GM19035 (cell line): ENCODE measurements around the gene FA2H.
"Not testable (repeated sequence)": the region's sequence is repeated elsewhere in the genome, so short reads cannot be mapped to it uniquely, and the experiment has no call there.

Source experiments
- ATAC-seq: cut with Tn5 transposase; IDR thresholded peaks from one replicate; pipeline ENCODE4 v1.9.1; 2021; ENCODE audit not compliant: unreplicated experiment

The FA2H gene

GRCh38 chr16:74774223-74775139 is at the start of gene FA2H:
TSS of gene FA2H (minus strand) at chr16:74774820. CDS start at chr16:74774755, 65 bp downstream.
- ATAC-seq: peak; percentile 82

GRCh38 chr16:74817851-74818250 is 43.2 kb upstream of the FA2H start:
- ATAC-seq: no peak

GRCh38 chr16:74813109-74813641 is 38.6 kb upstream of the FA2H start:
- peak; percentile 98 for ATAC-seq

DNA sequence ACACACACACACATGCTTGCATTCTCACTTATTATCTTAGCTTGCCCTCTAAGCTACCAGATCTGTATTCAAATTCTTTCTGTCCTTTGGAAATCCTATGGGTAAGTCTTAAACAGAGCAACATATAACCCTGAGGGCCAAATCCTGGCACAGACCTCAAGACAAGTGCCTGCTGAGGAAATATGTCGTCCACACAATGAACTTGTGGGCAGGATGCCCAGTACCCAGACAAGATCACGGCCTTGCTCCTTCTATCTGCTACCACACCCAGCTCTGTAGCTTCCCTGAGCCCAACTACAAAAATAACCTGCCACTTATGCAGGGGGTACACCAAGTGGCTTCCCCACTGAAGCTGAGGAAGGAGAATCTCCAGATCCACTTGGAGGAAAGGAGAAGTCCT is 37.3 kb upstream of the FA2H start:
- ATAC-seq: no peak

DNA sequence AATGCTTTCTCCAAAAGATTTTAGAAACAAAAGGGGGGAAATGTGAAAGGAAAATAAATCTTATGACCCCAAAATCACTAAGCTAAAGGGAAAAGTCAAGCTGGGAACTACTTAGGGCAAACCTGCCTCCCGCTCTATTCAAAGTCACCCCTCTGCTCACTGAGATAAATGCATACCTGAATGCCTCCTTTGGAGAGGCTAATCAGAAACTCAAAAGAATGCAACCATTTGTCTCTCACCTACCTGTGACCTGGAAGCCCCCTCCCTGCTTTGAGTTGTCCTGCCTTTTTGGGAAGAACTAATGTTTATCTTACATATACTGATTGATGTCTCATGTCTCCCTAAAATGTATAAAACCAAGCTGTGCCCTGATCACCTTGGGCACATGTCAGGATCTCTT is 36.6 kb upstream of the FA2H start:
- not testable (repeated sequence) for ATAC-seq

- ATAC-seq: no peak
Measured at GRCh38 chr16:74807052-74807646, 32.5 kb upstream of the FA2H start.

DNA sequence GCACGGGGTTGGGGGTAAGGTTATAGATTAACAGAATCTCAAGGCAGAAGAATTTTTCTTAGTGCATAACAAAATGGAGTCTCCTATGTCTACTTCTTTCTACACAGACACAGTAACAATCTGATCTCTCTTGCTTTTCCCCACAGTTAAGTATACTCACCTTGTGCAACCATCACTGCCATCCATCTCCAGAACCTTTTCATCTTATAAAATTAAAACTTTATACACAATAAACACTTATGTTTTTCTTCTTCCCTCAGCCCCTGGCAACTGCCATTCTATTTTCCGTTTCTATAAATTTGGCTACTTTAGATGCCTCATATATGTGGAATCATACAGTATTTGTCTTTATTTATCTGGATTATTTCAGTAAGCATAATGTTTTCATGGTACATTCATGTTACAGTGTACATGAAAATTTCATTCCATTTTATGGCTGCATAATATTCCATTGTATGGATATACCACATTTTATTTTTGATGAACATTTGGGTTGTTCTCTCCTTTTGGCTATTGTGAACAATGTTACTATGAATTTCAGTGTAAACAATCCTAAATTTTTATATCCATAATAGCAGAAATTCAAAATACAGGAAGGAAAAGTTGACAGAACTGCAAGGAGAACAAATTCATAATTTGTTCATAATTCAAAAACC is 25.7 kb upstream of the FA2H start:
- ATAC-seq: no peak

GRCh38 chr16:74797414-74797813 is 22.8 kb upstream of the FA2H start:
- no peak for ATAC-seq

DNA sequence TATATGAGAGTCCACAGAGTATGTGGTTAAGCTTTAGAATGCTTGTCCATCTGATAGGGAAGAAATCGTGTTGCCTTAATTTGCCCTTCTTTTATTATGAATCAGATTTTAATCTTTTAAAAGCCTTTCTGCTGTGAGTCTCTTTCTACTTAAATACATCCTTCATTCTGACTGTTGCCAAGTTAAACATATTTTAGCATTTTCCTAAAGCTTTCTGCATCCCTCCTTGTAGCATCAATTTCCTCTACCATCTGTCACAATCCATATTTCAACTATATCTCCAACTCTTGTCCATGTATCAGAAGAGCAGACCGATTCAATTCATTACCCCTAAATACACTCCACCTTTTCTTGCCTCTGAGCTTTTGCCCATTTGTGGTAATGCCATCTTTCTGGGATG is 20.5 kb upstream of the FA2H start:
- no peak for ATAC-seq

DNA sequence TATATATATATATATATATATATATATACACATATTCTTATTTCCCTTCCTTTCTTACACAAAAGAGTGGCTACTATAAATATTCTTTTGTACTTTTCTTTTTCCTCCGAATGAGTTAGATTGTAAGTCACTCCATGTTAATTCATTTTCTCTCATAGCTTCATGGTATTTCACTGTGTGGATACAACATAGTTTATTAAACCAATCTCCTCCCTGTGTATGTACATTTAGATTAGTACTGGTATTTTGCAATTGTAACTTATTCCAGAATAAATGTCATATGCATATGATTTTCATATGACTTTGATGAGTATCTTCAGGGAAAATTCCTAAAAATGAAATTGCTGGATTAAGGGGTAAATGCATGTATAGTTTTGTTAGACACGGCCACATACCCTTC is 20.0 kb upstream of the FA2H start:
- ATAC-seq: no peak

- ATAC-seq: no peak
Measured at GRCh38 chr16:74793571-74793970, 19.0 kb upstream of the FA2H start.

DNA sequence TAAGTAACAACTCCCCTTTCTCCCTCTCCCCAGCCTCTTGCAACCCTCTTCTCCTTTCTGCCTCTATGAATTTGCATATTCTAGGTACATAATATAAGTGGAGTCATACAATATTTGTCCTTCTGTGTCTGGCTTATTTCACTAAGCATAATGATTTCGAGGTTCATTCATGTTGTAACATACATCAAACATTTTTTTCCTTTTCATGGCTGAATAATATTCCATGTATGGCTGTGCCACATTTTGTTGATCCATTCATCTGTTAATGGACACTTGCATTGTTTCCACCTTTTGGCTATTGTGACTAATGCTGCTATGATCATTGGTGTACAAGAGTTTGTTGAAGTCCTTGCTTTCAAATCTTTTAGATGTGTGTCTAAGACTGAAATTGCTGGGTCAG is 17.6 kb upstream of the FA2H start:
- ATAC-seq: no peak

- ATAC-seq: not testable (repeated sequence)
Measured at GRCh38 chr16:74791749-74792148, 17.1 kb upstream of the FA2H start.

DNA sequence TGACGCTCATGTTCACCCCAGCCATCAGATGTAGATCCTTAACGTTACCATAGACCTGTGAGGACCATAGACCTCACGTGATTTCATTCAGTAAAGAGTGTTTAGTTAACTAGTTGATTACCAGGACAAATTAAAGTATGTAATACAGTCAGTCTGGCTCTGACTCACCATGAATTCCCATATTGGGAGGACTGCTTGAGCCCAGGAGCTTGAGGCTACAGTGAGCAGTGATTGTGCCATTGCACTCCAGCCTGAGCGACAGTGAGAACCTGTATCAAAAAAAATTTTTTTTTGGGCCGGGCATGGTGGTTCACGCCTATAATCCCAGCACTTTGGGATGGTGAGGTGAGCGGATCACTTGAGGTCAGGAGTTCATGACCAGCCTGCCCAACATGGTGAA is 13.5 kb upstream of the FA2H start:
- ATAC-seq: no peak

GRCh38 chr16:74785031-74785430 is 10.4 kb upstream of the FA2H start:
- no peak for ATAC-seq

DNA sequence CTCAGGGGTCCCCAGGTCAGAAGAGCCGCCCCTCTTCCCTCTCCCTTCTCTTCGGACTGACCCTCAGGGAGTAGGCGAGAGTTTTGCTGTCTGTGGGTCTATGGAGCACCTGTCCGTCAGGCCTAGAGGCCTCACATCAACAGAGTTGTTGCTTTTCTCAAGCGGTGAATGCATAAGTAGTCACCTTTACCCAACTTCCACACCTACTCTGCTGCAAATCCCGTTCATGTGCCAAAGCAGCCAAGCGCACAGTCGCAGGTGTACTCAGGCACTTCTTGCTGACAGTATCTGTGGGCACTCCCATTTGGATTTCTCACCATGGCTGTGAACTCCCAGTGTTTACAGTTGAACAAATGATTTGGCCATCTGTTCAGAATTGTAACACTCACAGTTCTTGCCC is 4.0 kb upstream of the FA2H start:
- ATAC-seq: no peak

GRCh38 chr16:74776926-74777325 is 2.3 kb upstream of the FA2H start:
- ATAC-seq: no peak

- no peak for ATAC-seq
Measured at GRCh38 chr16:74775255-74775654, 635 bp upstream of the FA2H start.

DNA sequence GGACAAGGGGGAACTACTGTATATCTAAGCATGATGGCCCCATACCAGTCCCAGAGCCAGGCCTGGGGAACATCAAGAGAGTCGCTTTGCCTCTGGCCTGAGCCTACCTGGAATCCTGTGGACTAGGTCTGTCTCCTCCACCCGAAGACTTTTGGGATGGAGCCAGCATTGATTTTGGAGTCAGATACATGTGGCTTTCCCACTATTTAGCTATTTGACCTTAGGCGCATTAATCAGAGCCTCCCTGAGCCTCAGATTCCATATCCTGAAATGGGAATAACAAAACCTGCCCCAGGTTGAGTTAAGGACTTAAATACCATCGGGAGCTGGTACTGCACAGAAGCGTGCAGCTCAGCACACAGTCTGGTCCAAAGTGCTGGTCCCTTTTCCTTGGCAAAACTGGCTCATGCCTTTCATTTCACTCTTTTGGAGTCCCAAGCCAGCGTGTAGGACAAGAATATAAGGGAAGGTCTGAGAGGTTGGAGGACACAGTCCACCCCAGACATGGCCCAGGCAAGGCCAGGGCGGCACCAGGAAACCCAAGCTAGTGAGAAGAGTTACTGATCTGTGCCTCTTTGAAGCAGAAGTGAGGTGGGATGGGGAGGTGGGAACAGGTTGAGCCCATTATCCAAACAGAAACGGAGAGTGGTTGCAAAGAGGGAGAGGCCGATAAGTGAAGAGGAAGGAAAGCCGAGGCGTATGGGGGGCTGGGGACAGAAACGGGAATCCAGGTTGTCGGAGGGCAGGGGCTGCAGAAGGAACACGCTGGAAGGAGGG is 986 bp downstream of the FA2H start:
- no peak for ATAC-seq

- ATAC-seq: peak; percentile 61
Measured at GRCh38 chr16:74771656-74772315, 2.8 kb downstream of the FA2H start.
